Pons (tissue), 1 donor: Measurements from ENCODE around the gene HSPH1.
"Not testable (repeated sequence)": the region's sequence is repeated elsewhere in the genome, so short reads cannot be mapped to it uniquely, and the experiment has no call there.

Experiments
- DNase-seq: peaks from one replicate; pipeline ENCODE4 v3.0.0-alpha.2; 2016; ENCODE audit warnings: low spot score

Gene HSPH1

DNA sequence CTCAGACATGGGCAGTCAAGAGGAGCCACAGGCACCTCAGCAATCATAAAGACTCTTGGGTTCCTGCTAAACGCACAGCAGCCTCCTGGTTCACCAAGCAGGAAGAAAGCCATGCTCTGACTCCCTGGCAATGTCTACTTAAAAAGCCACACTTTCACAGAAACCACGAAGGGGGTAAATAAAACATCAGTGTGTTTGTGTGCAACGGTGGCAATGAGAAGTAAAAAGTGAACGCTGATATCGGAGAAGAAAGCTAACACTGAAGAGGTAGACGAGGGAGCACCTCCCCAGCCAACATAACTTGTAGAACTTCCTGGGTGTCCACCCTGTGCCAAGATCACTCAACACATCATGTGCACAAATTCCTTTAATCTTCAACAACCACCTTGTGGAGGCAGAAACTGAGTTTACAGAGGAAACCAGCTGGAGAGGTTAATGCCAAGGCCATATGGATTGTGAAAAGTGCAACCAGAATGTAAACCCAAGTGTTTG, 30.2 kb downstream of the HSPH1 start:
- DNase-seq, result no peak

DNA sequence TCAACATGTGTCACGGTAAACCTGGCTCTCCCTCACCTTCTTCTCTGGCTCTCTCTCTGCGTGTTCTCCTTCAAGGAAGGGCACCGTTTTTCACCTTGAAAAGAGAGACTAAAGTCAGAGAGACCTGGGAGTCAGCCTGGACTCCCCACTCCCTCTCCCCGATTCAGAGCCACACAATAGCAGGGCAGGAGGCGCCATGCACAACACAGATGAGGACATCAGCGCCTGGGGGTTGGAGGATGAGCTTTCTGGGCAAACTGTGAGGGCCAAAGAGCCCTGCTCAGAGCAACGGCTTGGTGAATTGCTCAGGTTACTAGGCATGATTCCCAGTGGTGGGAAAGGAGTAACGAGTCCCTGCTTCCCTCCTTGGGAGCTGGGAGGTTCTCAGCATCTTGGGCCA, 32.3 kb downstream of the HSPH1 start:
- DNase-seq, result no peak

GRCh38 chr13:31124204-31124603, 37.5 kb downstream of the HSPH1 start:
- no peak for DNase-seq

DNA sequence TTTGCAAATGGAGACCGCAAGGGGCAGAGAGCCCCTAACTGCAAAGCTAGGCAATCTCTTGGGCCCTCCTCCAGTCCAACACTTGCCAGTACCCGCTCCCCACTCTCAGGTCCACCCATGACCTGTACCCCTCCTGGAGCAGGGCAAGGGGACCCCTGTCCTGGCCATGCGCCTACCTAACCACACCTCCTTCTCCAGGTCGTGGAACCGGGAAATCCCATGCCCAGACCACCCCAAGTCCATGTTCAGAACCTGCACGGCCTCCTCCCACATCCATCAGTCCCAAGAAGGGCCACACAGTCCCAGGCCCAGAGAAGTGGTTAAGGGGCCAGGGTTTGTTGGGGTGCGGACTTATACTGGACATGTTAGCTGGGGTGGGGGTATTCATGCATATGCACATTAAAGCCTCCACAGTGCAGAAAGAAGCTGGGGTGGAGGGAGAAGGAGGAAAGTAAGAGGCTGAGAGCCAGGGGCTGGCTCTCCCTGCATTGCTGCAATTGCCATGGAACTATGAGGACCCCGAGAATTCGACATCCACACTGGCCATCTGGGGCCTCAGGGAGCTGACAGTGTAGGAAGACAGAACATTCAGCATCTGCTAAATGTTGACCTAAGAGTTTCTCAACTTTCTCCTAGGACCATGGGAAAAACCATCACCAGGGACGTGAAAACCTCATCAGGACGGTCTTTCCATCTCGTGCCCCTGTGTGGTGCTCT, 39.0 kb downstream of the HSPH1 start:
- no peak for DNase-seq

GRCh38 chr13:31122143-31122542, 39.6 kb downstream of the HSPH1 start:
- DNase-seq, result no peak

- no peak for DNase-seq
Observed at GRCh38 chr13:31121379-31122140, 40.1 kb downstream of the HSPH1 start.

- no peak for DNase-seq
Observed at GRCh38 chr13:31119966-31120700, 41.6 kb downstream of the HSPH1 start.

- no peak for DNase-seq
Observed at GRCh38 chr13:31119526-31119925, 42.2 kb downstream of the HSPH1 start.

GRCh38 chr13:31116224-31116623, 45.5 kb downstream of the HSPH1 start:
- no peak for DNase-seq

DNA sequence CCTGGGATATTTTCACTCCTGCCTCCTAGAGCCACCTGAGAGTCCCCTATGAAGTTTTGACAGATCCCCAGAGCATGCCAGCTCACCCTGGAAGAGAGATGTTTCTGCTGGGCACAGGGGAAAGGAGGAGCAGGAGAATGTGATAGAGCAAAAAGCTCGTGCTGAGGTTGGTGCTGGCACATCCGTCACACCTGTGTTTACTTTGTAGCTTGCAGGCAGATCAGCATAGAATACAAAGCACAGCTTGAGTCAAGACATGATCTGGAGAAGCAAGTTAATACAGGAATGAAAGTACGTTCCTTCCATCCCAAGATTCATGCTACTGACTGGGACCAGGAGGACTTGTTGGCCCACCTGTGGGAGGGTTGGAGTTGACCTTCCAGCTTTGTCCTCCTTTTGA, 46.1 kb downstream of the HSPH1 start:
- no peak for DNase-seq

- DNase-seq, result no peak
Observed at GRCh38 chr13:31114641-31115040, 47.1 kb downstream of the HSPH1 start.

GRCh38 chr13:31111136-31111535, 50.6 kb downstream of the HSPH1 start:
- DNase-seq, result no peak

GRCh38 chr13:31110617-31111016, 51.1 kb downstream of the HSPH1 start:
- DNase-seq, result no peak

DNA sequence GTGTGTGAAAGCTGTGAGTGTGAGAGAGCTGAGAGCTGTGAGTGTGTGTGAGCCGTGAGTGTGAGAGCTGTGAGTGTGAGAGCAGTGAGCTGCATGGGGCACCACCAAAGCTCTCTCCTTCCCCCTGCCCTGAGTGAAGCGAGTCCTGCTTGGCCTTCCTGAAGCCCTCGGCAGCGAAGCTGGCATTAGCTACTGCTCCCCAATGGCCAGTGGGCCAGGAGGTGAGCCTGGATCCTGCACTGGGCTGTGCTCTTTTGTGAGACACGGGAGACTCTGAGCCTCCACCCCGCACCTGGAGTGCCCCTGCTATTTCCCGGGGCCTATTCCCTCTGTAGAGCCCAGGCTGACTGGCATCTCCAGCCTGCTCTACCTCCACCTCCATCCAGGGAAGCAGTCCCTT, 51.5 kb downstream of the HSPH1 start:
- DNase-seq, result no peak

GRCh38 chr13:31107109-31107508, 54.6 kb downstream of the HSPH1 start:
- no peak for DNase-seq

- DNase-seq, result no peak
Observed at GRCh38 chr13:31105856-31106255, 55.8 kb downstream of the HSPH1 start.

DNA sequence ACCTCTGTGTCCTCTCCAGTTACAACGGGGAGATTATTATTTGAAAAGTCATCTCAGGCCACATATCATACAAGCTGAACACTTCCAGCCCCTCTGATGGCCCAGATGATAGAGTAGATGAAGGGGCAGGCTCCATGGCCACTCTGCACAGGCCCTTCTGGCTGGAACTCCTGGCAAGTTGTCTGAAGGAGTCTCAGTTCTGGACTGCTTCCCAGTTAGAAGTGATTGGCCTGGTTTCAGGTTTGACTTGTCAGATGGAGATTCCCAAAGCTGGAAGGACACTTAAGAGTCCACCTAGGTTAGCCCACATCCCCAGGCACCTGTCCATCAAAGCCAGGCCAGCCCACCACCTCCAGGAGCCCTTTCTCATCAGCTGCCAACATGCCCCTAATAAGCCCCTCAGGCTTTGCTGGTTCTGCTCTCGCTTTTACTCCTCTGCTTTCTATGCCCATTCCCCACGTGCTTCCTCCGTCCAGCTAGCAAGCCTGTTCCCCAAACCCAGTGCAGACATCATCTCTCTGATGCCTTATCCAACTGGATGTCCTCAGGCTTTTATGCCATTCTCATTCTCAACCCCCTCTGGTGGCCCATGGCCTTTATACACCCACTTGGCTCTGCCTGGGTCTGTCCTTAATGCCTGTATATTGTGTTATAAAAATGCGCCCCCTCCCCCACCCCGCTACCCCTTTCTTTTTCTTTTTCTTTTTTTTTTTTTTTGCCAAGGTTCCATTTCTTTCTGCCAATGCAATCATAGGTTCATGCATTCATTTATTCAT, 56.5 kb downstream of the HSPH1 start:
- peak; percentile 12 for DNase-seq

DNA sequence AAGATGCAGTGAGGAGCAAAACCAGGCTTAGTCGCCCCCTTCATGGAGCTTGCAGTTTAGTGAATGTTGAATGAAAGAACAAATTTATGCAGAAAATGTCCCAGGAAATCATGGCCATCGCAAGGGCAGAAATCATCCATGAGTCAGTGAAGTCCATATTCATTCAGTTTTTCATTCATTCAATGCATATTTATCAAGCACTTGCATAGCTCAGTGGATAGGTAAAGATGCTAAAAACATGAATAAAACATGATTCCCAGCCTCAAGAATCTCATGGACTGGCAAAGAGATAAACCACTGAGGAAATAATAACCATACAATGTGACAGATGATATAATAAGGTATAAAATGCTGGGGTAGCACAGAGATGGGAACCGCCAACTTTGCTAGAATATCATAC, 58.8 kb downstream of the HSPH1 start:
- no peak for DNase-seq

DNA sequence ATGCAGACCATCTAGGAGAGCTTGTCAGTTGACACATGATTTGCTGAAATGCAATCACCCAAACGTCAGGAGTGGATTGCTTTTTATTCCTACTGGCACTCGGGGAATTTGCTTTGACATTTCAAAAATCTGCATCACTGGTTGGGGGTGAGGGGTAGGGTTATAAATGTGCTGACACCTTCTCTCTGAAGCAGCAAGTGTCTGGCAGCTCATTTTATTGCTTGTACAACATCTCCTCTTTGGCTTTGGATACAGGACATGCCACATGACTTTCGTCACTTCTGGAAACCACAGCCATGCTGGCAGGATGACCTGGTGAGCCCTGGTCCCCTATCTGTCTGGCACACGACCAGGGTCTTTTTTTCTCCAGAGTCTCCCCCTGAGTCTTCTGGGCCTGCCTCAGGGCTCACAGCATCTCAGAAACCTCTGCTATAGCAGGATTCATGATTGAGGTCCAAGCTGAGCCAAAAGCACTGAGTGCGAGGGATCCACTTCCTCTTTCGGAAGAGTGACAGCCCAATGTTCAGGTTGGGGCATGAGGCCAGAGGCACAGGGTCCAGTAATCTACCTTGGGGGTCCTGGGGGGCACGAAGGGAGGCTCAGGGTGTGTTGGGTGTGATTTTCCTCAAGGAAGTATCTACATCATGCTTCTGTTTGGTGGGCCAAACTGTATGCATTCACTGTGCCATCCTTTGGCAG, 60.1 kb downstream of the HSPH1 start:
- DNase-seq, result no peak

DNA sequence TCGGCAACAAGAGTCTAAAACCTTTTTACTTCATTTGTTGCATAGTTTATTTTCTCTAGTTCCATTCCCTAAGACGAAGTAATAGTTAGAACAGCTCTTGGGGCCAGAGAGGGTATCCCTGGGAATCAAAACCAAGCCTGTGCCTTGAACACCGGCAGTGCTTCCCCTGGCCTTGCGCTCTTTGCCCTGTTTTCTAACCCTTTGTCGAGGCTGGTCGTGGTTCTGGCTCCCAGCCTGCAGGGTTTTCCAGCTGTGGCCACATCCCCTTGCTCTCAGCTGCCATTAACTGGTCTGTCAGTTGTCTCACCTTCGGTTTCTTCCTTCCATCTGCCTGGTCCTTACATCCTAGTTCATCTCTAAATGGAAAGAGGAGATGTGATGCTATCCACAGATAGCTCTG, 61.0 kb downstream of the HSPH1 start:
- no peak for DNase-seq

DNA sequence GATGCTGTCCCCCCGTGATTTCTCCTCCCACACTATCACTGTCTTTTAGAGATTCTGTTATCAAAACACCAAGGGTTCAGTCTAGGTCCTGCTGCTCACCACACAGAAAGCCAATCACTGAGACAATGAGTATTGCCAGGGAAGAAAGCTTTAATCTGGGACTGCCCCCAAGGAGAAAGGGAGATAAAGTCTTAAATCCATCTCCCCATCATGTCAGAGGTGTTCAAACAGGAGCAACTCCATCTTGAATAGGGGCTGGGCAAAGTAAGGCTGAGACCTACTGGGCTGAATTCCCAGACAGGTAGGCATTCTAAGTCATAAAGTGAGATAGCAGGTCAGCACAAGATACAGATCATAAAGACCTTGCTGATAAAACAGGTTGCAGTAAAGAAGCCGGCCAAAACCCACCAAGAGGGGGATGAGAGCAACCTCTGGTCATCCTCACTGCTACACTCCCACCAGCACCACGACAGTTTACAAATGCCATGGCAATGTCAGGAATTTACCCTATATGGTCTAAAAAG, 63.7 kb downstream of the HSPH1 start:
- DNase-seq, result not testable (repeated sequence)
